GM12874 (cell line): ENCODE measurements around the gene PML.

ENCODE experiments used
- CTCF ChIP-seq: IDR thresholded peaks from 2 replicates; pipeline ENCODE4 v1.5.1; 2011; ENCODE audit warnings: low read depth, mild to moderate bottlenecking, control low read depth, low read length, moderate library complexity; ENCODE audit not compliant: insufficient read depth

The PML gene

GRCh38 chr15:74010929-74011540 is 16.5 kb downstream of the PML start:
- TF ChIP-seq CTCF = no peak

GRCh38 chr15:74011610-74012009 is 17.1 kb downstream of the PML start:
- TF ChIP-seq CTCF = no peak

GRCh38 chr15:74013374-74013894 is 18.9 kb downstream of the PML start:
- TF ChIP-seq CTCF = no peak

- no peak for TF ChIP-seq CTCF
Observed at GRCh38 chr15:74019734-74020133, 25.2 kb downstream of the PML start.

- TF ChIP-seq CTCF = no peak
Observed at GRCh38 chr15:74022706-74023470, 28.4 kb downstream of the PML start.

- TF ChIP-seq CTCF = no peak
Observed at GRCh38 chr15:74024687-74025086, 30.2 kb downstream of the PML start.

GRCh38 chr15:74025436-74025835 is 30.9 kb downstream of the PML start:
- no peak for TF ChIP-seq CTCF
